GM23338 (cell line): ENCODE data around the gene PEX10. TPM values are rescaled to one million over a fixed set of nuclear protein-coding genes. Genes with fewer than 3 reads are reported as not detected.
A peak's percentile ranks its signal among the peaks of the same experiment; 100 is the strongest.

ENCODE experiments used
- ATAC-seq: fragments of 200-7000 bp; cut with Tn5 transposase; 3 replicates; pipeline ENCODE4 v1.9.1; 2020
- DNase-seq: peaks from one replicate; pipeline ENCODE4 v3.0.0-alpha.2; 2015; ENCODE audit warnings: low spot score
- H2AFZ ChIP-seq: fragments of 200-600 bp; sonication (generic); 2 replicates; pipeline ENCODE4 v1.8.0; 2016; ENCODE audit warnings: antibody characterized with exemption, mild to moderate bottlenecking, moderate library complexity
- H3F3A ChIP-seq: fragments of 200-600 bp; sonication (generic); replicated peaks from 2 replicates; pipeline ENCODE4 v1.8.0; 2017; ENCODE audit warnings: antibody characterized with exemption, mixed run types, low read depth
- H3K27ac ChIP-seq: fragments of 200-600 bp; sonication (generic); 2 replicates; pipeline ENCODE4 v1.6.1; 2016; ENCODE audit warnings: low read depth
- H3K27me3 ChIP-seq: fragments of 200-600 bp; sonication (generic); 2 replicates; pipeline ENCODE4 v1.8.0; 2016; ENCODE audit warnings: mild to moderate bottlenecking, mixed run types, moderate library complexity; ENCODE audit not compliant: insufficient read depth
- H3K36me3 ChIP-seq: fragments of 200-600 bp; sonication (generic); 2 replicates; pipeline ENCODE4 v1.8.0; 2016; ENCODE audit warnings: mild to moderate bottlenecking; ENCODE audit not compliant: insufficient read depth
- H3K4me1 ChIP-seq: fragments of 200-600 bp; sonication (generic); 2 replicates; pipeline ENCODE4 v1.8.0; 2016; ENCODE audit warnings: mild to moderate bottlenecking, moderate library complexity; ENCODE audit not compliant: insufficient read depth
- H3K4me2 ChIP-seq: fragments of 200-600 bp; sonication (generic); 2 replicates; pipeline ENCODE4 v1.7.1; 2017; ENCODE audit warnings: mixed run types
- H3K4me3 ChIP-seq: fragments of 200-600 bp; sonication (generic); 2 replicates; pipeline ENCODE4 v1.6.1; 2016; ENCODE audit warnings: mixed run types
- H3K79me2 ChIP-seq: fragments of 200-600 bp; sonication (generic); replicated peaks from 2 replicates; pipeline ENCODE4 v1.8.0; 2017; ENCODE audit warnings: mild to moderate bottlenecking; ENCODE audit not compliant: insufficient read depth
- H3K9me2 ChIP-seq: fragments of 200-600 bp; sonication (generic); 2 replicates; pipeline ENCODE4 v1.8.0; 2017; ENCODE audit not compliant: insufficient read depth
- H4K20me1 ChIP-seq: fragments of 200-600 bp; sonication (generic); replicated peaks from 2 replicates; pipeline ENCODE4 v1.8.0; 2017; ENCODE audit warnings: mild to moderate bottlenecking; ENCODE audit not compliant: insufficient read depth
- H3K27ac Mint-ChIP-seq: 2 replicates; pipeline ENCODE4 v1.8.0; 2020; ENCODE audit warnings: inconsistent platforms, mild to moderate bottlenecking, moderate library complexity, mixed read lengths
- H3K27me3 Mint-ChIP-seq: 3 replicates; pipeline ENCODE4 v1.8.0; 2022; ENCODE audit warnings: low read depth, mild to moderate bottlenecking, moderate library complexity, mixed read lengths, inconsistent platforms; ENCODE audit not compliant: insufficient read depth, poor library complexity
- H3K36me3 Mint-ChIP-seq: 3 replicates; pipeline ENCODE4 v1.8.0; 2021; ENCODE audit warnings: low read depth, mild to moderate bottlenecking, inconsistent platforms, moderate library complexity, mixed read lengths
- H3K4me1 Mint-ChIP-seq: 3 replicates; pipeline ENCODE4 v1.8.0; 2020; ENCODE audit warnings: mild to moderate bottlenecking, inconsistent platforms, mixed read lengths
- H3K4me3 Mint-ChIP-seq: 3 replicates; pipeline ENCODE4 v1.8.0; 2021; ENCODE audit warnings: moderate library complexity, mild to moderate bottlenecking, inconsistent platforms, mixed read lengths
- H3K9me3 Mint-ChIP-seq: 3 replicates; pipeline ENCODE4 v1.8.0; 2020; ENCODE audit warnings: moderate library complexity, mild to moderate bottlenecking, inconsistent platforms, mixed read lengths
- EZH2phosphoT487 ChIP-seq: fragments of 200-600 bp; sonication (generic); IDR thresholded peaks from one replicate; pipeline ENCODE4 v1.8.1; 2018; ENCODE audit warnings: antibody characterized with exemption; ENCODE audit not compliant: unreplicated experiment
- JUNB ChIP-seq: IDR thresholded peaks from one replicate; pipeline ENCODE4 v1.6.1; 2016; ENCODE audit warnings: antibody characterized with exemption; ENCODE audit not compliant: unreplicated experiment
- ZNF331 ChIP-seq: fragments of 250-450 bp; sonication (Bioruptor Pico); IDR thresholded peaks from 2 replicates; pipeline ENCODE4 v1.5.0; 2020; ENCODE audit warnings: low read depth, mild to moderate bottlenecking, moderate library complexity
- polyA plus RNA-seq: library from polyadenylated mRNA; unstranded; fragments of >200 nt; fragmentation: Nextera tagmentation; extraction: Ambion mirVana; gene quantifications from 2 replicates; pipeline ENCODE4 v1.2.1, GENCODE V29; 2016
- total RNA-seq: library from RNA; depleted of rRNA; stranded (reverse); fragments of >200 nt; shearing (Covaris generic); gene quantifications from 2 replicates; pipeline ENCODE4 v1.2.3, GENCODE V29; 2014
- TF ChIP-seq, protein P1 (sequence below): fragments of 250-450 bp; sonication (Bioruptor Pico); IDR thresholded peaks from 2 replicates; pipeline ENCODE4 v1.5.0; 2020; ENCODE audit warnings: mild to moderate bottlenecking, moderate library complexity
- TF ChIP-seq, protein P2 (sequence below), 2 experiments: fragments of 200-600 bp in 1 of 2; sonication (generic) in 1 of 2; conservative IDR thresholded peaks; 2 replicates each; pipeline versions ENCODE4 v1.5.1 to v1.6.1; 2016 to 2017; ENCODE audit warnings: antibody characterized with exemption in 2 of 2, low read depth in 2 of 2, mild to moderate bottlenecking in 2 of 2, moderate library complexity in 1 of 2
- TF ChIP-seq, protein P3 (sequence below): IDR thresholded peaks from one replicate; pipeline ENCODE4 v1.6.1; 2018; ENCODE audit warnings: antibody characterized with exemption; ENCODE audit not compliant: unreplicated experiment
- TF ChIP-seq, protein P4 (sequence below): IDR thresholded peaks from 2 replicates; pipeline ENCODE4 v1.6.1; 2016; ENCODE audit warnings: antibody characterized with exemption

The PEX10 gene
- total and polyA plus RNA-seq, 2 experiments from 2014 or later: 15.0 to 53.9 TPM

DNA sequence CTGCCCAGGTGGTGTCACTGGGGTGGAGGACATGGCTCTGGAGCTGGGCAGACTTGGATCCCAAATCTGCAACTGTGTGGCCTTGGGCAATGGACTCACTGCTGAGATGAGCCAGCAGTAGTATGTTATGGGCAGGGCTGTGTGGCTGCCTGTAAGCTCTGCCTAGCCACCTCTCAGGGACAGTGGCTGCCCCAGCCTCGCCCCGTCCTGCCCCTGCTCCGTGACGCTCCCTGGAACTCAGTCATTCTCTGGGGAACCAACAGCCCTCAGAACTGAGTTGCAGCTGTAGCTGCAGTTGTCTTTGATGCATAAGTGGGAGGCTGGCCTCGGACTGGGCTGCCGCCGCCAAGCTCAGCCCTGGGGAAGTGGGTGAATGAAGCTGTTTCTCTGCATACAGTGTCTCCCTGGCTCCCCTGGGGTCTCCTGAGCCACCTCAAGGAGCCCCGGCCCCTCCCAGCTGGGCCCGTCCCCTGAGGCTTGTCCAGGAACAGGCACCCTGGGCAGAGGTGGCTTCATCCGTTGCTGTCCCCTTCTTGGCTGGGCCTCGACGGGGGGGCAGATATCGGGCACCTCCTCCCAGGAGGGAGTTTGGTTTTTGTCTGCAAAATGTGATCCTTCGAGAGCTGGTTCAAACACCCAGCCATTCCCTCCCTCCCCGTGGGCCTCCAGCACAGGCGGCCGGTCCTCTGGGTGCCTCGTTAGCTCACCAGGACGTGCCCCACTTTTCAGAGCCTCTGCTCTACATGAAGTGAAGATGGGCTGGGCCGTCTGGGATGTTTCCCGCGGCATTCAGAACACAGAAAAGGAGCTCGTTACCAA lies 37.5 kb upstream of the PEX10 start (continued):
- TF ChIP-seq, protein P1, sequence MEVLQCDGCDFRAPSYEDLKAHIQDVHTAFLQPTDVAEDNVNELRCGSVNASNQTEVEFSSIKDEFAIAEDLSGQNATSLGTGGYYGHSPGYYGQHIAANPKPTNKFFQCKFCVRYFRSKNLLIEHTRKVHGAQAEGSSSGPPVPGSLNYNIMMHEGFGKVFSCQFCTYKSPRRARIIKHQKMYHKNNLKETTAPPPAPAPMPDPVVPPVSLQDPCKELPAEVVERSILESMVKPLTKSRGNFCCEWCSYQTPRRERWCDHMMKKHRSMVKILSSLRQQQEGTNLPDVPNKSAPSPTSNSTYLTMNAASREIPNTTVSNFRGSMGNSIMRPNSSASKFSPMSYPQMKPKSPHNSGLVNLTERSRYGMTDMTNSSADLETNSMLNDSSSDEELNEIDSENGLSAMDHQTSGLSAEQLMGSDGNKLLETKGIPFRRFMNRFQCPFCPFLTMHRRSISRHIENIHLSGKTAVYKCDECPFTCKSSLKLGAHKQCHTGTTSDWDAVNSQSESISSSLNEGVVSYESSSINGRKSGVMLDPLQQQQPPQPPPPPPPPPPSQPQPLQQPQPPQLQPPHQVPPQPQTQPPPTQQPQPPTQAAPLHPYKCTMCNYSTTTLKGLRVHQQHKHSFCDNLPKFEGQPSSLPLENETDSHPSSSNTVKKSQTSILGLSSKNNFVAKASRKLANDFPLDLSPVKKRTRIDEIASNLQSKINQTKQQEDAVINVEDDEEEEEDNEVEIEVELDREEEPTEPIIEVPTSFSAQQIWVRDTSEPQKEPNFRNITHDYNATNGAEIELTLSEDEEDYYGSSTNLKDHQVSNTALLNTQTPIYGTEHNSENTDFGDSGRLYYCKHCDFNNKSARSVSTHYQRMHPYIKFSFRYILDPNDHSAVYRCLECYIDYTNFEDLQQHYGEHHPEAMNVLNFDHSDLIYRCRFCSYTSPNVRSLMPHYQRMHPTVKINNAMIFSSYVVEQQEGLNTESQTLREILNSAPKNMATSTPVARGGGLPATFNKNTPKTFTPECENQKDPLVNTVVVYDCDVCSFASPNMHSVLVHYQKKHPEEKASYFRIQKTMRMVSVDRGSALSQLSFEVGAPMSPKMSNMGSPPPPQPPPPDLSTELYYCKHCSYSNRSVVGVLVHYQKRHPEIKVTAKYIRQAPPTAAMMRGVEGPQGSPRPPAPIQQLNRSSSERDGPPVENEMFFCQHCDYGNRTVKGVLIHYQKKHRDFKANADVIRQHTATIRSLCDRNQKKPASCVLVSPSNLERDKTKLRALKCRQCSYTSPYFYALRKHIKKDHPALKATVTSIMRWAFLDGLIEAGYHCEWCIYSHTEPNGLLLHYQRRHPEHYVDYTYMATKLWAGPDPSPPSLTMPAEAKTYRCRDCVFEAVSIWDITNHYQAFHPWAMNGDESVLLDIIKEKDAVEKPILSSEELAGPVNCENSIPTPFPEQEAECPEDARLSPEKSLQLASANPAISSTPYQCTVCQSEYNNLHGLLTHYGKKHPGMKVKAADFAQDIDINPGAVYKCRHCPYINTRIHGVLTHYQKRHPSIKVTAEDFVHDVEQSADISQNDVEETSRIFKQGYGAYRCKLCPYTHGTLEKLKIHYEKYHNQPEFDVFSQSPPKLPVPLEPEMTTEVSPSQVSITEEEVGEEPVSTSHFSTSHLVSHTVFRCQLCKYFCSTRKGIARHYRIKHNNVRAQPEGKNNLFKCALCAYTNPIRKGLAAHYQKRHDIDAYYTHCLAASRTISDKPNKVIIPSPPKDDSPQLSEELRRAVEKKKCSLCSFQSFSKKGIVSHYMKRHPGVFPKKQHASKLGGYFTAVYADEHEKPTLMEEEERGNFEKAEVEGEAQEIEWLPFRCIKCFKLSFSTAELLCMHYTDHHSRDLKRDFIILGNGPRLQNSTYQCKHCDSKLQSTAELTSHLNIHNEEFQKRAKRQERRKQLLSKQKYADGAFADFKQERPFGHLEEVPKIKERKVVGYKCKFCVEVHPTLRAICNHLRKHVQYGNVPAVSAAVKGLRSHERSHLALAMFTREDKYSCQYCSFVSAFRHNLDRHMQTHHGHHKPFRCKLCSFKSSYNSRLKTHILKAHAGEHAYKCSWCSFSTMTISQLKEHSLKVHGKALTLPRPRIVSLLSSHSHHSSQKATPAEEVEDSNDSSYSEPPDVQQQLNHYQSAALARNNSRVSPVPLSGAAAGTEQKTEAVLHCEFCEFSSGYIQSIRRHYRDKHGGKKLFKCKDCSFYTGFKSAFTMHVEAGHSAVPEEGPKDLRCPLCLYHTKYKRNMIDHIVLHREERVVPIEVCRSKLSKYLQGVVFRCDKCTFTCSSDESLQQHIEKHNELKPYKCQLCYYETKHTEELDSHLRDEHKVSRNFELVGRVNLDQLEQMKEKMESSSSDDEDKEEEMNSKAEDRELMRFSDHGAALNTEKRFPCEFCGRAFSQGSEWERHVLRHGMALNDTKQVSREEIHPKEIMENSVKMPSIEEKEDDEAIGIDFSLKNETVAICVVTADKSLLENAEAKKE (CRISPR knock-in tag): no peak
- TF ChIP-seq, protein P2, sequence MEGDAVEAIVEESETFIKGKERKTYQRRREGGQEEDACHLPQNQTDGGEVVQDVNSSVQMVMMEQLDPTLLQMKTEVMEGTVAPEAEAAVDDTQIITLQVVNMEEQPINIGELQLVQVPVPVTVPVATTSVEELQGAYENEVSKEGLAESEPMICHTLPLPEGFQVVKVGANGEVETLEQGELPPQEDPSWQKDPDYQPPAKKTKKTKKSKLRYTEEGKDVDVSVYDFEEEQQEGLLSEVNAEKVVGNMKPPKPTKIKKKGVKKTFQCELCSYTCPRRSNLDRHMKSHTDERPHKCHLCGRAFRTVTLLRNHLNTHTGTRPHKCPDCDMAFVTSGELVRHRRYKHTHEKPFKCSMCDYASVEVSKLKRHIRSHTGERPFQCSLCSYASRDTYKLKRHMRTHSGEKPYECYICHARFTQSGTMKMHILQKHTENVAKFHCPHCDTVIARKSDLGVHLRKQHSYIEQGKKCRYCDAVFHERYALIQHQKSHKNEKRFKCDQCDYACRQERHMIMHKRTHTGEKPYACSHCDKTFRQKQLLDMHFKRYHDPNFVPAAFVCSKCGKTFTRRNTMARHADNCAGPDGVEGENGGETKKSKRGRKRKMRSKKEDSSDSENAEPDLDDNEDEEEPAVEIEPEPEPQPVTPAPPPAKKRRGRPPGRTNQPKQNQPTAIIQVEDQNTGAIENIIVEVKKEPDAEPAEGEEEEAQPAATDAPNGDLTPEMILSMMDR (conservative IDR thresholded peaks at IDR 0.05; ENCODE audit: low read depth in 2 of 2): no peak

DNA sequence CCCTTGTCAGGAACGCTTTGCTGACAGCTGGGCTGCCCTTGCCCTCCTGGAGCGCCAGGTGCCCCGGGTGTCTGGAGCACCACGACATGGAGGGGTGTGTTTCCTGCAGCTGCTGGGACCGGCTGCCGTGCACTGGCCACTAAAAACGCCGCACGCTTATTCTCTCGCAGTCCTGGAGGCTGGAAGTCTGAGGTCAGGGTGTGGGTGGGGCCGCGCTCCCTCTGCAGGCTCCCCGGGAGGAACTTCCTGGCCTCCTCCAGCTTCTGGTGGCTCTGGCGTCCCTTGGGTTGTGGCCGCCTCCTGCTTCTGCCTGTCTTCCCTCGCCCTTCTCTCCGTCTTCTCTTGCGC lies 35.7 kb upstream of the PEX10 start:
- H3F3A ChIP-seq: no peaks in the 10 kb centered on the region
- ATAC-seq (no peak), DNase-seq (no peak)
- no peaks in the 10 kb centered on the region for H3K9me2 ChIP-seq
- H3K4me2 ChIP-seq: no peak overlapping the region
- H3K27me3 Mint-ChIP-seq: peaks cover 4% of the 10 kb centered on the region
- H3K79me2 ChIP-seq: no peaks in the 10 kb centered on the region
- no peaks in the 10 kb centered on the region for H3K4me1 ChIP-seq
- no peaks in the 10 kb centered on the region for H3K9me3 Mint-ChIP-seq
- H3K27ac ChIP-seq: no peak overlapping the region
- H3K27ac Mint-ChIP-seq: no peak overlapping the region
- peak overlapping the region; percentile 47; the same call in 1 of the 2 replicates for H2AFZ ChIP-seq
- no peaks in the 10 kb centered on the region for H3K36me3 Mint-ChIP-seq
- H3K4me1 Mint-ChIP-seq: peaks cover 15% of the 10 kb centered on the region
- H3K27me3 ChIP-seq: peaks cover 10% of the 10 kb centered on the region
- no peaks in the 10 kb centered on the region for H3K36me3 ChIP-seq
- no peak overlapping the region for H3K4me3 ChIP-seq
- no peak overlapping the region; the same call in 2 of the 3 replicates for H3K4me3 Mint-ChIP-seq
- H4K20me1 ChIP-seq: no peaks in the 10 kb centered on the region
- TF ChIP-seq, protein P2 (conservative IDR thresholded peaks at IDR 0.05; ENCODE audit: low read depth in 2 of 2): no peak
- no peak for TF ChIP-seq EZH2phosphoT487
- TF ChIP-seq, protein P3, sequence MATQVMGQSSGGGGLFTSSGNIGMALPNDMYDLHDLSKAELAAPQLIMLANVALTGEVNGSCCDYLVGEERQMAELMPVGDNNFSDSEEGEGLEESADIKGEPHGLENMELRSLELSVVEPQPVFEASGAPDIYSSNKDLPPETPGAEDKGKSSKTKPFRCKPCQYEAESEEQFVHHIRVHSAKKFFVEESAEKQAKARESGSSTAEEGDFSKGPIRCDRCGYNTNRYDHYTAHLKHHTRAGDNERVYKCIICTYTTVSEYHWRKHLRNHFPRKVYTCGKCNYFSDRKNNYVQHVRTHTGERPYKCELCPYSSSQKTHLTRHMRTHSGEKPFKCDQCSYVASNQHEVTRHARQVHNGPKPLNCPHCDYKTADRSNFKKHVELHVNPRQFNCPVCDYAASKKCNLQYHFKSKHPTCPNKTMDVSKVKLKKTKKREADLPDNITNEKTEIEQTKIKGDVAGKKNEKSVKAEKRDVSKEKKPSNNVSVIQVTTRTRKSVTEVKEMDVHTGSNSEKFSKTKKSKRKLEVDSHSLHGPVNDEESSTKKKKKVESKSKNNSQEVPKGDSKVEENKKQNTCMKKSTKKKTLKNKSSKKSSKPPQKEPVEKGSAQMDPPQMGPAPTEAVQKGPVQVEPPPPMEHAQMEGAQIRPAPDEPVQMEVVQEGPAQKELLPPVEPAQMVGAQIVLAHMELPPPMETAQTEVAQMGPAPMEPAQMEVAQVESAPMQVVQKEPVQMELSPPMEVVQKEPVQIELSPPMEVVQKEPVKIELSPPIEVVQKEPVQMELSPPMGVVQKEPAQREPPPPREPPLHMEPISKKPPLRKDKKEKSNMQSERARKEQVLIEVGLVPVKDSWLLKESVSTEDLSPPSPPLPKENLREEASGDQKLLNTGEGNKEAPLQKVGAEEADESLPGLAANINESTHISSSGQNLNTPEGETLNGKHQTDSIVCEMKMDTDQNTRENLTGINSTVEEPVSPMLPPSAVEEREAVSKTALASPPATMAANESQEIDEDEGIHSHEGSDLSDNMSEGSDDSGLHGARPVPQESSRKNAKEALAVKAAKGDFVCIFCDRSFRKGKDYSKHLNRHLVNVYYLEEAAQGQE: no peak
- no peak for TF ChIP-seq ZNF331 (CRISPR knock-in tag)
- TF ChIP-seq, protein P4, sequence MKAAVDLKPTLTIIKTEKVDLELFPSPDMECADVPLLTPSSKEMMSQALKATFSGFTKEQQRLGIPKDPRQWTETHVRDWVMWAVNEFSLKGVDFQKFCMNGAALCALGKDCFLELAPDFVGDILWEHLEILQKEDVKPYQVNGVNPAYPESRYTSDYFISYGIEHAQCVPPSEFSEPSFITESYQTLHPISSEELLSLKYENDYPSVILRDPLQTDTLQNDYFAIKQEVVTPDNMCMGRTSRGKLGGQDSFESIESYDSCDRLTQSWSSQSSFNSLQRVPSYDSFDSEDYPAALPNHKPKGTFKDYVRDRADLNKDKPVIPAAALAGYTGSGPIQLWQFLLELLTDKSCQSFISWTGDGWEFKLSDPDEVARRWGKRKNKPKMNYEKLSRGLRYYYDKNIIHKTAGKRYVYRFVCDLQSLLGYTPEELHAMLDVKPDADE: no peak
- no peak for TF ChIP-seq JUNB
